ENCODE data around the gene MYD88.

MYD88 gene

GRCh38 chr3:38164643-38164951, 26.1 kb downstream of the MYD88 start:
- Histone ChIP-seq H3K4me1 (ENCODE audit: insufficient read depth, low read length) (peaks cover 3% of the 10 kb centered on the region; the same call in 1 of the 2 replicates), H3K9me3 (ENCODE audit: insufficient read depth, low read depth, low read length) (no peaks in the 10 kb centered on the region), H3K36me3 (ENCODE audit: insufficient read depth, low read depth, low read length) (no peaks in the 10 kb centered on the region), H3K27me3 (ENCODE audit: insufficient read depth, low read length) (no peaks in the 10 kb centered on the region), H3K27ac (ENCODE audit: low read length) (no peak overlapping the region), H3K4me3 (ENCODE audit: low read length) (peak overlapping the region; percentile 93), H3K9ac (ENCODE audit: low read depth, low read length) (peak overlapping the region; percentile 95; the same call in 1 of the 2 replicates)

GRCh38 chr3:38164952-38165721, 26.7 kb downstream of the MYD88 start, which contains the start of gene OXSR1:
OXSR1 (plus strand) TSS chr3:38165537; CDS start chr3:38165877, 340 bp downstream.
- Histone ChIP-seq H3K4me3 (ENCODE audit: low read length) (peak within 1 kb of the TSS; percentile 93), H3K27ac (ENCODE audit: low read length) (peak within 1 kb of the TSS; percentile 90), H3K4me1 (ENCODE audit: insufficient read depth, low read length) (peaks cover 3% of the 10 kb centered on the region; the same call in 1 of the 2 replicates), H3K9me3 (ENCODE audit: insufficient read depth, low read depth, low read length) (no peaks in the 10 kb centered on the region), H3K9ac (ENCODE audit: low read depth, low read length) (peak within 1 kb of the TSS; percentile 95), H3K36me3 (ENCODE audit: insufficient read depth, low read depth, low read length) (no peaks in the 10 kb centered on the region), H3K27me3 (ENCODE audit: insufficient read depth, low read length) (no peaks in the 10 kb centered on the region)

- Histone ChIP-seq H3K27me3 (ENCODE audit: insufficient read depth, low read length) (no peaks in the 10 kb centered on the region), H3K9me3 (ENCODE audit: insufficient read depth, low read depth, low read length) (no peaks in the 10 kb centered on the region), H3K9ac (ENCODE audit: low read depth, low read length) (peak overlapping the region; percentile 95; the same call in 1 of the 2 replicates), H3K36me3 (ENCODE audit: insufficient read depth, low read depth, low read length) (no peaks in the 10 kb centered on the region), H3K4me1 (ENCODE audit: insufficient read depth, low read length) (peaks cover 3% of the 10 kb centered on the region; the same call in 1 of the 2 replicates), H3K27ac (ENCODE audit: low read length) (peak overlapping the region; percentile 90), H3K4me3 (ENCODE audit: low read length) (peak overlapping the region; percentile 93)
These were observed 27.4 kb downstream of the MYD88 start for GRCh38 chr3:38165722-38166387.

GRCh38 chr3:38167591-38167990, 29.1 kb downstream of the MYD88 start:
- Histone ChIP-seq H3K36me3 (ENCODE audit: insufficient read depth, low read depth, low read length) (no peaks in the 10 kb centered on the region), H3K27me3 (ENCODE audit: insufficient read depth, low read length) (no peaks in the 10 kb centered on the region), H3K4me3 (ENCODE audit: low read length) (no peak overlapping the region; the same call in 1 of the 2 replicates), H3K9me3 (ENCODE audit: insufficient read depth, low read depth, low read length) (no peaks in the 10 kb centered on the region), H3K4me1 (ENCODE audit: insufficient read depth, low read length) (peaks cover 3% of the 10 kb centered on the region; the same call in 1 of the 2 replicates), H3K27ac (ENCODE audit: low read length) (no peak overlapping the region), H3K9ac (ENCODE audit: low read depth, low read length) (no peak overlapping the region)

DNA sequence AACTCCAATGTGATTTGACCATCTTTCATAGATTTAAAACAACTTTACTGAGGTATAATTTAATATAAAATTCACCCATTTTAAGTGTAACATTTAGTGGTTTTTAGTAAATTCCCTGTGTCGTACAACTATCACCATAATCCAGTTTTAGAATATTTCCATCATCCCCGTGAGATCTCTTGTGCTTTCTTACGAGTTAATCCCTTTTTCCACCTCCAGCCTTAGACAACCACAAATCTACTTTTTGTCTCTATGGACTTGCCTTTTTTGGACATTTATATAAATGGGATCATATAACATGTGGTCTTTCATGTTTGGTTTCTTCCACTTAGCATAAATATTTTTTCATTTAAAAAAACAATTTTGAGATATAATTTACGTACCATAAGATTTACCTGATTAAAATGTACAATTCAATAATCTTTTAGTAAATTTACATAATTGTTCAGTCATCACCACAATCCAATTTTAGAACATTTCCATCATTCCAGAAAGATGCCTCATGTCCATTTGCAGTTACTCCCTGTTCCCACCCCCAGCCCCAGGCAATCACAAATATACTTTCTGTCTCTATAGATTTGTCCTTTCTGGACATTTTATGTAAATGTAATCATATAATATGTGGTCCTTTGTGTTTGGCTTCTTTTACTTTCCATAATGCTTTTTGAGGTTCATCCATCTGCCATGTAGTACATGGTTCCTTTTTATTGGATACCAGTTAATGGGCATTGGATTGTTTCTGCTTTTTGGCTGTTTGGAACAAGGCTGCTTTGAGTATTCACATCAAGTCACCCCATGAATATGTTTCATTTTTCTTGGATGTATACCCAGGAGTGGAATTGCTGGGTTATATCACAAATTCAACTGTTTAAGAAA, 29.9 kb downstream of the MYD88 start:
- H3K9me3 ChIP-seq (ENCODE audit: insufficient read depth, low read depth, low read length), result no peaks in the 10 kb centered on the region
- no peak overlapping the region for H3K27ac ChIP-seq (ENCODE audit: low read length)
- H3K9ac ChIP-seq (ENCODE audit: low read depth, low read length), result no peak overlapping the region
- no peaks in the 10 kb centered on the region for H3K36me3 ChIP-seq (ENCODE audit: insufficient read depth, low read depth, low read length)
- H3K27me3 ChIP-seq (ENCODE audit: insufficient read depth, low read length), result no peaks in the 10 kb centered on the region
- peaks cover 10% of the 10 kb centered on the region; the same call in 1 of the 2 replicates for H3K4me1 ChIP-seq (ENCODE audit: insufficient read depth, low read length)
- no peak overlapping the region for H3K4me3 ChIP-seq (ENCODE audit: low read length)

- peaks cover 13% of the 10 kb centered on the region; the same call in 1 of the 2 replicates for H3K4me1 ChIP-seq (ENCODE audit: insufficient read depth, low read length)
- H3K27ac ChIP-seq (ENCODE audit: low read length), result no peak overlapping the region
These were observed 30.5 kb downstream of the MYD88 start for GRCh38 chr3:38169027-38169317.

GRCh38 chr3:38170722-38171121, 32.3 kb downstream of the MYD88 start:
- no peaks in the 10 kb centered on the region for H3K27me3 ChIP-seq (ENCODE audit: insufficient read depth, low read length)
- H3K36me3 ChIP-seq (ENCODE audit: insufficient read depth, low read depth, low read length), result no peaks in the 10 kb centered on the region
- no peak overlapping the region for H3K4me3 ChIP-seq (ENCODE audit: low read length)
- H3K4me1 ChIP-seq (ENCODE audit: insufficient read depth, low read length), result peaks cover 13% of the 10 kb centered on the region; the same call in 1 of the 2 replicates
- H3K9ac ChIP-seq (ENCODE audit: low read depth, low read length), result no peak overlapping the region
- H3K27ac ChIP-seq (ENCODE audit: low read length), result no peak overlapping the region
- H3K9me3 ChIP-seq (ENCODE audit: insufficient read depth, low read depth, low read length), result no peaks in the 10 kb centered on the region

More at GRCh38 chr3:38169027-38169317, 30.5 kb downstream of the MYD88 start:
- Histone ChIP-seq H3K9ac (ENCODE audit: low read depth, low read length) (no peak overlapping the region), H3K36me3 (ENCODE audit: insufficient read depth, low read depth, low read length) (no peaks in the 10 kb centered on the region), H3K9me3 (ENCODE audit: insufficient read depth, low read depth, low read length) (no peaks in the 10 kb centered on the region), H3K27me3 (ENCODE audit: insufficient read depth, low read length) (no peaks in the 10 kb centered on the region), H3K4me3 (ENCODE audit: low read length) (no peak overlapping the region)

- Histone ChIP-seq H3K4me3 (ENCODE audit: low read length) (no peak overlapping the region), H3K4me1 (ENCODE audit: insufficient read depth, low read length) (peaks cover 13% of the 10 kb centered on the region; the same call in 1 of the 2 replicates), H3K27ac (ENCODE audit: low read length) (no peak overlapping the region), H3K9ac (ENCODE audit: low read depth, low read length) (no peak overlapping the region), H3K9me3 (ENCODE audit: insufficient read depth, low read depth, low read length) (no peaks in the 10 kb centered on the region), H3K36me3 (ENCODE audit: insufficient read depth, low read depth, low read length) (no peaks in the 10 kb centered on the region), H3K27me3 (ENCODE audit: insufficient read depth, low read length) (no peaks in the 10 kb centered on the region)
These were observed 33.2 kb downstream of the MYD88 start for GRCh38 chr3:38171622-38172021.

- Histone ChIP-seq H3K27ac (ENCODE audit: low read length) (no peak overlapping the region), H3K9ac (ENCODE audit: low read depth, low read length) (no peak overlapping the region), H3K4me3 (ENCODE audit: low read length) (no peak overlapping the region), H3K36me3 (ENCODE audit: insufficient read depth, low read depth, low read length) (no peaks in the 10 kb centered on the region), H3K27me3 (ENCODE audit: insufficient read depth, low read length) (no peaks in the 10 kb centered on the region), H3K9me3 (ENCODE audit: insufficient read depth, low read depth, low read length) (no peaks in the 10 kb centered on the region), H3K4me1 (ENCODE audit: insufficient read depth, low read length) (peaks cover 13% of the 10 kb centered on the region)
These were observed 35.5 kb downstream of the MYD88 start for GRCh38 chr3:38173834-38174418.

GRCh38 chr3:38177181-38177580, 38.7 kb downstream of the MYD88 start:
- Histone ChIP-seq H3K27ac (ENCODE audit: low read length) (no peak overlapping the region), H3K36me3 (ENCODE audit: insufficient read depth, low read depth, low read length) (no peaks in the 10 kb centered on the region), H3K4me3 (ENCODE audit: low read length) (no peak overlapping the region), H3K9ac (ENCODE audit: low read depth, low read length) (no peak overlapping the region), H3K4me1 (ENCODE audit: insufficient read depth, low read length) (peaks cover 13% of the 10 kb centered on the region), H3K27me3 (ENCODE audit: insufficient read depth, low read length) (no peaks in the 10 kb centered on the region), H3K9me3 (ENCODE audit: insufficient read depth, low read depth, low read length) (no peaks in the 10 kb centered on the region)

DNA sequence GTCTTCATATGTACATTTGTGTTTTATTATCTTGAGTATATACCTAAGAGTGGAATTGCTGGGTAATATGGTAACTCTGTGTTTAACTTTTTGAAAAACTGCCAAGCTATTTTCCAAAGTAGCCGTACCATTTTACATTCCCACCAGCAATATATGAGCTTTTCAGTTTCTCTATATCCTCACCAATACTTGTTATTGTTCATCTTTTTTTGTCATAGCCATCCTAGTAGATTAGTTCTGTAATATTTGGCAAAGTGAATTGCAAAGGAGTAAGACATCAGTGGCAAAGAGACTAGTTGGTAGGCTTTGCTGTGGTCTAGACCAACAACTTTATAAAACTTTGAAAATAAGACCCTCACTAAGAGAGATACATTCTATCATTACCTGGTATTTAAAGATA, 48.3 kb downstream of the MYD88 start:
- H3K27me3 ChIP-seq (ENCODE audit: insufficient read depth, low read length), result no peaks in the 10 kb centered on the region
- no peak overlapping the region for H3K9ac ChIP-seq (ENCODE audit: low read depth, low read length)
- H3K36me3 ChIP-seq (ENCODE audit: insufficient read depth, low read depth, low read length), result peaks cover 42% of the 10 kb centered on the region
- no peaks in the 10 kb centered on the region for H3K4me1 ChIP-seq (ENCODE audit: insufficient read depth, low read length)
- H3K4me3 ChIP-seq (ENCODE audit: low read length), result no peak overlapping the region
- H3K9me3 ChIP-seq (ENCODE audit: insufficient read depth, low read depth, low read length), result no peaks in the 10 kb centered on the region
- H3K27ac ChIP-seq (ENCODE audit: low read length), result no peak overlapping the region
